T-helper 1 cell treated with Interleukin-12 subunit alpha and Interleukin-12 subunit beta and Interleukin-4 antibody, amounts not matched to agents 30 μg/mL and 1 μg/mL, for 36 hours (primary cell): Measurements from ENCODE around the gene IKBKE.

ENCODE experiments used
- H3K27ac Mint-ChIP-seq: one replicate; pipeline ENCODE4 v1.8.0; 2021; ENCODE audit warnings: mild to moderate bottlenecking, mixed read lengths
- H3K27me3 Mint-ChIP-seq: one replicate; pipeline ENCODE4 v1.8.0; 2021; ENCODE audit warnings: low read depth, mixed read lengths
- H3K36me3 Mint-ChIP-seq: one replicate; pipeline ENCODE4 v1.8.0; 2021; ENCODE audit warnings: low read depth, mixed read lengths
- H3K4me1 Mint-ChIP-seq: one replicate; pipeline ENCODE4 v1.8.0; 2021; ENCODE audit warnings: low read depth, mixed read lengths
- H3K4me3 Mint-ChIP-seq: one replicate; pipeline ENCODE4 v1.8.0; 2021; ENCODE audit warnings: mild to moderate bottlenecking, moderate library complexity, mixed read lengths
- H3K9me3 Mint-ChIP-seq: one replicate; pipeline ENCODE4 v1.8.0; 2021; ENCODE audit warnings: mixed read lengths

IKBKE gene

GRCh38 chr1:206469933-206470691 is at the start of gene IKBKE:
Gene IKBKE (plus strand): TSS chr1:206470476. CDS start chr1:206473228, 2,752 bp downstream.
- Mint-ChIP-seq H3K9me3 (no peaks in the 10 kb centered on the region), H3K4me3 (peak within 1 kb of the TSS; percentile 98), H3K27me3 (no peaks in the 10 kb centered on the region), H3K36me3 (peaks cover 36% of the 10 kb centered on the region), H3K4me1 (peaks cover 80% of the 10 kb centered on the region), H3K27ac (peak within 1 kb of the TSS; percentile 94)

- Mint-ChIP-seq H3K27ac (no peak overlapping the region), H3K36me3 (peaks cover 43% of the 10 kb centered on the region), H3K27me3 (no peaks in the 10 kb centered on the region), H3K9me3 (no peaks in the 10 kb centered on the region), H3K4me3 (no peak overlapping the region), H3K4me1 (peaks cover 9% of the 10 kb centered on the region)
Measured at GRCh38 chr1:206421616-206422340, 48.5 kb upstream of the IKBKE start.

GRCh38 chr1:206422525-206422924 is 47.8 kb upstream of the IKBKE start:
- H3K4me1 Mint-ChIP-seq, result peaks cover 9% of the 10 kb centered on the region
- H3K27ac Mint-ChIP-seq, result no peak overlapping the region
- peaks cover 44% of the 10 kb centered on the region for H3K36me3 Mint-ChIP-seq

GRCh38 chr1:206427291-206427690 is 43.0 kb upstream of the IKBKE start:
- Mint-ChIP-seq H3K4me1 (peaks cover 20% of the 10 kb centered on the region), H3K36me3 (peaks cover 50% of the 10 kb centered on the region), H3K27me3 (no peaks in the 10 kb centered on the region), H3K4me3 (no peak overlapping the region), H3K9me3 (no peaks in the 10 kb centered on the region), H3K27ac (no peak overlapping the region)

More at GRCh38 chr1:206422525-206422924, 47.8 kb upstream of the IKBKE start:
- no peaks in the 10 kb centered on the region for H3K9me3 Mint-ChIP-seq
- no peaks in the 10 kb centered on the region for H3K27me3 Mint-ChIP-seq
- no peak overlapping the region for H3K4me3 Mint-ChIP-seq

- H3K27me3 Mint-ChIP-seq, result no peaks in the 10 kb centered on the region
- peaks cover 53% of the 10 kb centered on the region for H3K36me3 Mint-ChIP-seq
- no peaks in the 10 kb centered on the region for H3K9me3 Mint-ChIP-seq
- H3K4me3 Mint-ChIP-seq, result no peak overlapping the region
- peaks cover 20% of the 10 kb centered on the region for H3K4me1 Mint-ChIP-seq
- H3K27ac Mint-ChIP-seq, result peak overlapping the region; percentile 22
Measured at GRCh38 chr1:206429421-206429820, 40.9 kb upstream of the IKBKE start.

- Mint-ChIP-seq H3K36me3 (peaks cover 56% of the 10 kb centered on the region), H3K4me1 (peaks cover 20% of the 10 kb centered on the region), H3K9me3 (no peaks in the 10 kb centered on the region), H3K27me3 (no peaks in the 10 kb centered on the region), H3K27ac (no peak overlapping the region), H3K4me3 (no peak overlapping the region)
Measured at GRCh38 chr1:206430031-206430983, 40.0 kb upstream of the IKBKE start.

- Mint-ChIP-seq H3K27ac (no peak overlapping the region), H3K4me3 (no peak overlapping the region), H3K27me3 (no peaks in the 10 kb centered on the region), H3K36me3 (peaks cover 74% of the 10 kb centered on the region), H3K4me1 (peaks cover 11% of the 10 kb centered on the region), H3K9me3 (no peaks in the 10 kb centered on the region)
Measured at GRCh38 chr1:206435445-206435844, 34.8 kb upstream of the IKBKE start.

- Mint-ChIP-seq H3K36me3 (peaks cover 60% of the 10 kb centered on the region), H3K9me3 (no peaks in the 10 kb centered on the region), H3K4me3 (no peak overlapping the region), H3K27me3 (no peaks in the 10 kb centered on the region), H3K27ac (no peak overlapping the region), H3K4me1 (peaks cover 4% of the 10 kb centered on the region)
Measured at GRCh38 chr1:206438554-206438953, 31.7 kb upstream of the IKBKE start.

GRCh38 chr1:206439205-206439604 is 31.1 kb upstream of the IKBKE start:
- H3K4me1 Mint-ChIP-seq, result peaks cover 4% of the 10 kb centered on the region
- H3K36me3 Mint-ChIP-seq, result peaks cover 58% of the 10 kb centered on the region
- no peaks in the 10 kb centered on the region for H3K27me3 Mint-ChIP-seq
- no peak overlapping the region for H3K27ac Mint-ChIP-seq
- H3K4me3 Mint-ChIP-seq, result no peak overlapping the region
- H3K9me3 Mint-ChIP-seq, result no peaks in the 10 kb centered on the region

- H3K4me3 Mint-ChIP-seq, result no peak overlapping the region
- H3K4me1 Mint-ChIP-seq, result peaks cover 1% of the 10 kb centered on the region
- H3K36me3 Mint-ChIP-seq, result peaks cover 58% of the 10 kb centered on the region
- no peak overlapping the region for H3K27ac Mint-ChIP-seq
- no peaks in the 10 kb centered on the region for H3K9me3 Mint-ChIP-seq
- H3K27me3 Mint-ChIP-seq, result no peaks in the 10 kb centered on the region
Measured at GRCh38 chr1:206441336-206441967, 28.8 kb upstream of the IKBKE start.

- Mint-ChIP-seq H3K27me3 (no peaks in the 10 kb centered on the region), H3K9me3 (no peaks in the 10 kb centered on the region), H3K4me3 (no peak overlapping the region), H3K36me3 (peaks cover 59% of the 10 kb centered on the region), H3K27ac (no peak overlapping the region), H3K4me1 (peaks cover 3% of the 10 kb centered on the region)
Measured at GRCh38 chr1:206442101-206442500, 28.2 kb upstream of the IKBKE start.

GRCh38 chr1:206445116-206445515 is 25.2 kb upstream of the IKBKE start:
- Mint-ChIP-seq H3K27ac (no peak overlapping the region), H3K27me3 (no peaks in the 10 kb centered on the region), H3K9me3 (no peaks in the 10 kb centered on the region), H3K4me3 (no peak overlapping the region), H3K4me1 (peaks cover 11% of the 10 kb centered on the region), H3K36me3 (peaks cover 50% of the 10 kb centered on the region)

- H3K27me3 Mint-ChIP-seq, result no peaks in the 10 kb centered on the region
- H3K9me3 Mint-ChIP-seq, result no peaks in the 10 kb centered on the region
- H3K27ac Mint-ChIP-seq, result no peak overlapping the region
- no peak overlapping the region for H3K4me3 Mint-ChIP-seq
- H3K36me3 Mint-ChIP-seq, result peaks cover 49% of the 10 kb centered on the region
- peaks cover 11% of the 10 kb centered on the region for H3K4me1 Mint-ChIP-seq
Measured at GRCh38 chr1:206445911-206446356, 24.3 kb upstream of the IKBKE start.
